ENCODE results near the gene RABGAP1.

- TF ChIP-seq GABPA (IDR thresholded peaks at IDR 0.05 in 1 of 2, conservative IDR thresholded peaks at IDR 0.05 in 1 of 2) (no peak), TAF1 (conservative IDR thresholded peaks at IDR 0.05) (no peak), RAD21 (IDR thresholded peaks at IDR 0.05) (no peak)
These were observed 95.0 kb downstream of the RABGAP1 start for GRCh38 chr9:123035791-123036190.
